Loucy (cell line): ENCODE results near the gene SGF29.
A peak's percentile ranks its signal among the peaks of the same experiment; 100 is the strongest.

Experiments used
- H2AFZ ChIP-seq: fragments of 200-600 bp; sonication (generic); 2 replicates; pipeline ENCODE4 v1.6.0; 2016; ENCODE audit warnings: antibody characterized with exemption, mild to moderate bottlenecking, low read length, moderate library complexity
- H3F3A ChIP-seq: fragments of 200-600 bp; 2 replicates; pipeline ENCODE4 v1.6.0; 2016; ENCODE audit warnings: antibody characterized with exemption, low read depth, mild to moderate bottlenecking
- H3K27me3 ChIP-seq: fragments of 200-600 bp; sonication (generic); 2 replicates; pipeline ENCODE4 v1.6.1; 2014; ENCODE audit warnings: low read length, mild to moderate bottlenecking; ENCODE audit not compliant: insufficient read depth, poor library complexity, severe bottlenecking
- H3K36me3 ChIP-seq: fragments of 200-600 bp; sonication (generic); 2 replicates; pipeline ENCODE4 v1.6.1; 2016; ENCODE audit warnings: low read length; ENCODE audit not compliant: insufficient read depth
- H3K4me1 ChIP-seq: fragments of 200-600 bp; sonication (generic); 2 replicates; pipeline ENCODE4 v1.5.1; 2014; ENCODE audit warnings: low read length, mild to moderate bottlenecking; ENCODE audit not compliant: insufficient read depth, poor library complexity, severe bottlenecking
- H3K4me2 ChIP-seq: fragments of 200-600 bp; sonication (generic); 2 replicates; pipeline ENCODE4 v1.6.0; 2014; ENCODE audit warnings: antibody characterized with exemption, low read length, low read depth, mild to moderate bottlenecking; ENCODE audit not compliant: poor library complexity, severe bottlenecking
- H3K4me3 ChIP-seq: fragments of 200-600 bp; sonication (generic); 2 replicates; pipeline ENCODE4 v1.5.1; 2014; ENCODE audit warnings: low read length, mild to moderate bottlenecking, mixed read lengths; ENCODE audit not compliant: poor library complexity, severe bottlenecking
- H3K79me2 ChIP-seq: fragments of 200-600 bp; sonication (generic); 2 replicates; pipeline ENCODE4 v1.6.1; 2014; ENCODE audit warnings: low read length; ENCODE audit not compliant: insufficient read depth
- H3K9ac ChIP-seq: fragments of 200-600 bp; sonication (generic); 2 replicates; pipeline ENCODE4 v1.6.0; 2014; ENCODE audit warnings: mild to moderate bottlenecking, low read depth, low read length, moderate library complexity; ENCODE audit not compliant: poor library complexity, severe bottlenecking
- H3K9me2 ChIP-seq: fragments of 200-600 bp; sonication (generic); replicated peaks from 2 replicates; pipeline ENCODE4 v1.6.1; 2016; ENCODE audit warnings: low read depth, low read length, mixed read lengths
- H3K9me3 ChIP-seq: fragments of 200-600 bp; sonication (generic); 2 replicates; pipeline ENCODE4 v1.6.1; 2014; ENCODE audit warnings: mild to moderate bottlenecking, antibody characterized with exemption, low read length, low read depth; ENCODE audit not compliant: insufficient read depth
- H4K20me1 ChIP-seq: fragments of 200-600 bp; sonication (generic); 2 replicates; pipeline ENCODE4 v1.6.0; 2014; ENCODE audit warnings: antibody characterized with exemption, low read length, mild to moderate bottlenecking; ENCODE audit not compliant: insufficient read depth, poor library complexity, severe bottlenecking
- CTCF ChIP-seq: fragments of 200-600 bp; sonication (generic); conservative IDR thresholded peaks from 2 replicates; pipeline ENCODE4 v1.5.1; 2014; ENCODE audit warnings: mild to moderate bottlenecking, antibody characterized with exemption, low read length
- EZH2phosphoT487 ChIP-seq: fragments of 200-600 bp; IDR thresholded peaks from 2 replicates; pipeline ENCODE4 v1.6.1; 2018; ENCODE audit warnings: antibody characterized with exemption, mild to moderate bottlenecking, moderate library complexity, borderline replicate concordance

SGF29 gene

GRCh38 chr16:28514246-28514645, 39.5 kb upstream of the SGF29 start:
- Histone ChIP-seq H3K9me2 (no peaks in the 10 kb centered on the region), H2AFZ (peak overlapping the region; percentile 83), H3K36me3 (no peaks in the 10 kb centered on the region), H3K4me3 (no peak overlapping the region), H3K9me3 (no peaks in the 10 kb centered on the region), H3K79me2 (no peaks in the 10 kb centered on the region), H3K4me2 (peak overlapping the region; percentile 37), H3K27me3 (no peaks in the 10 kb centered on the region), H4K20me1 (no peaks in the 10 kb centered on the region), H3K4me1 (peaks cover 14% of the 10 kb centered on the region), H3F3A (no peaks in the 10 kb centered on the region), H3K9ac (peak overlapping the region; percentile 36)
- no peak for TF ChIP-seq CTCF
- no peak for TF ChIP-seq EZH2phosphoT487

- no peak for TF ChIP-seq CTCF
- TF ChIP-seq EZH2phosphoT487: no peak
Observed at GRCh38 chr16:28520672-28521071, 33.0 kb upstream of the SGF29 start.

GRCh38 chr16:28521436-28521835, 32.3 kb upstream of the SGF29 start:
- TF ChIP-seq EZH2phosphoT487 (no peak), CTCF (no peak)
- H3K9ac ChIP-seq: no peak overlapping the region
- H3K4me2 ChIP-seq: no peak overlapping the region
- H3K4me1 ChIP-seq: no peaks in the 10 kb centered on the region
- H3K27me3 ChIP-seq: no peaks in the 10 kb centered on the region
- no peaks in the 10 kb centered on the region for H3F3A ChIP-seq
- no peak overlapping the region for H2AFZ ChIP-seq
- H3K9me3 ChIP-seq: no peaks in the 10 kb centered on the region
- no peaks in the 10 kb centered on the region for H3K9me2 ChIP-seq
- H4K20me1 ChIP-seq: no peaks in the 10 kb centered on the region
- H3K4me3 ChIP-seq: no peak overlapping the region
- no peaks in the 10 kb centered on the region for H3K79me2 ChIP-seq
- H3K36me3 ChIP-seq: no peaks in the 10 kb centered on the region

More at GRCh38 chr16:28520672-28521071, 33.0 kb upstream of the SGF29 start:
- H3K4me3 ChIP-seq: no peak overlapping the region
- no peaks in the 10 kb centered on the region for H3K9me3 ChIP-seq
- H3F3A ChIP-seq: no peaks in the 10 kb centered on the region
- no peaks in the 10 kb centered on the region for H3K9me2 ChIP-seq
- no peaks in the 10 kb centered on the region for H3K27me3 ChIP-seq
- no peaks in the 10 kb centered on the region for H4K20me1 ChIP-seq
- H3K79me2 ChIP-seq: no peaks in the 10 kb centered on the region
- no peaks in the 10 kb centered on the region for H3K36me3 ChIP-seq
- H2AFZ ChIP-seq: no peak overlapping the region
- no peak overlapping the region for H3K4me2 ChIP-seq
- no peaks in the 10 kb centered on the region for H3K4me1 ChIP-seq
- no peak overlapping the region for H3K9ac ChIP-seq
